Activated B cell treated with CpG ODN at 0.5 μM for 24 hours (primary cell): ENCODE measurements around the gene CARNS1. TPM values are rescaled to one million over a fixed set of nuclear protein-coding genes. Genes with fewer than 3 reads are reported as not detected.

ENCODE experiments used
- ATAC-seq: fragments of 200-7000 bp; cut with Tn5 transposase; one replicate; pipeline ENCODE4 v1.10.0; 2021; ENCODE audit warnings: low read depth, mild to moderate bottlenecking, moderate library complexity
- CTCF ChIA-PET: fragments of 350-600 bp; sonication (Branson Sonifier 250); formaldehyde crosslinking; loops from one replicate; lab custom pipeline; 2021; ENCODE audit warnings: antibody characterized with exemption; lab: Charles Lee
- POLR2A ChIA-PET: fragments of 350-600 bp; sonication (Branson Sonifier 250); formaldehyde crosslinking; loops from one replicate; lab custom pipeline; 2021; ENCODE audit warnings: antibody characterized with exemption; lab: Charles Lee
- DNase-seq: peaks from one replicate; pipeline ENCODE4 v3.0.0; 2022
- H3K27ac Mint-ChIP-seq: one replicate; pipeline ENCODE4 v1.8.0; 2020; ENCODE audit warnings: mixed read lengths
- H3K27me3 Mint-ChIP-seq: one replicate; pipeline ENCODE4 v1.8.0; 2021; ENCODE audit warnings: mixed read lengths
- H3K36me3 Mint-ChIP-seq: one replicate; pipeline ENCODE4 v1.8.0; 2021; ENCODE audit warnings: low read depth, mixed read lengths
- H3K4me1 Mint-ChIP-seq: one replicate; pipeline ENCODE4 v1.8.0; 2021; ENCODE audit warnings: mixed read lengths
- H3K4me3 Mint-ChIP-seq: one replicate; pipeline ENCODE4 v1.8.0; 2020; ENCODE audit warnings: mild to moderate bottlenecking, mixed read lengths
- H3K9me3 Mint-ChIP-seq: one replicate; pipeline ENCODE4 v1.8.0; 2020; ENCODE audit warnings: mixed read lengths
- intact Hi-C: fragments of 100-400 bp; cut with micrococcal nuclease; formaldehyde crosslinking; loops from one replicate; pipeline ENCODE4 v1.15.1; 2024
- total RNA-seq: library from RNA; stranded (reverse); gene quantifications from 2 replicates; pipeline ENCODE4 v1.2.3, GENCODE V29; 2022
- TF ChIP-seq, protein P1 (sequence below): fragments of 200-600 bp; IDR thresholded peaks from one replicate; pipeline ENCODE4 v1.8.0; 2022; ENCODE audit warnings: antibody characterized with exemption, mild to moderate bottlenecking

The CARNS1 gene
- total RNA-seq, 1 donor from 2014 or later: 6.3 TPM

DNA sequence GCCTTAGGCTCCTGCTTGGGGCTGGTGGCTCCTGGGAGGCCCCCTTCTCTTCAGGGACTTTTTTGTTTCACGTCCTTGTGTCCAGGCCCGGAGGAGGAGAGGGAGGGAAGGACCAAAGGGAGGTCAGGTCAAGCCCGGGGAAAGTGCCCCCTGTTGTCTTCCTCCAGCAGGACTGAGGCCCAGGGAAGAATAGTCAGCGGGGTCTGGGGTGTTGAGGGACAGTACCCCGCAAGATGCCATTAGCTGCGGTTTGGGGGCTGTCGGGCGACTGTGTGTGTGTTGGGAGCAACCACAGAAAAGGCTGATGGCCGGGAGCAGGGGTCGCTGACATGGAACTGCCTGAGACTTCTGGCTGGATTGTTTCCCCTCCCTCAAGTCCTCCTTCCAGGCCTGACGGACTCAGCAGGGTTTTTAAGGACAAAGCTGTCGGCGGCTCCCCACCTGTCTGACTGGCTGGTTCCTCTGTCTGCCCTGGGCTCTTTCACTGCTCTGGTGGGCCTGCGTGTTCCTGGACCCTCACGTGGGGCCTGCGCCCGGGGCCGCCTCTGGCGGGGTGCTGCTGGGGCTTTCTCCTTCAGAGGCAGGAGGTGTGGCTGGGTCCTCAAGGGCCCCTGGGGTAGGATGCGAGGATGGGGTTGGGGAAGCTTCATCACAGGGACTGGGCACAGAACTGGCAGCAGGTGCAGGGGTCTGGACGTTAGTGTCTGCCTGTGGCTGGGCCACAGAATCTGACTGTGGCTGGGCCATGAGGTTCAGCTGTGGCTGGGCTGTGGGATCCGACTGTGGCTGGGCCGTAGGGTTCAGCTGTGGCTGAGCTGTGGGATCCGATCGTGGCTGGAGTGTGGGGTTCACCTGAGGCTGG, 35.5 kb downstream of the CARNS1 start:
- peaks cover 57% of the 10 kb centered on the region for H3K4me1 Mint-ChIP-seq
- intact Hi-C loops: no loop called here
- ATAC-seq: no peak
- H3K4me3 Mint-ChIP-seq: no peak overlapping the region
- ChIA-PET CTCF (no interaction called here), POLR2A (interaction anchor here (0.5 to 33.4 kb wide), 6 partner anchors 8 to 1363 kb away, joined by 3 to 1417 read pairs (median 8); partner anchors contain the start of genes CABP4, CORO1B, GPR152 and PTPRCAP)
- no peaks in the 10 kb centered on the region for H3K9me3 Mint-ChIP-seq
- no peaks in the 10 kb centered on the region for H3K36me3 Mint-ChIP-seq
- no peak for DNase-seq
- peak overlapping the region; percentile 18 for H3K27ac Mint-ChIP-seq
- H3K27me3 Mint-ChIP-seq: no peaks in the 10 kb centered on the region
- TF ChIP-seq, protein P1, sequence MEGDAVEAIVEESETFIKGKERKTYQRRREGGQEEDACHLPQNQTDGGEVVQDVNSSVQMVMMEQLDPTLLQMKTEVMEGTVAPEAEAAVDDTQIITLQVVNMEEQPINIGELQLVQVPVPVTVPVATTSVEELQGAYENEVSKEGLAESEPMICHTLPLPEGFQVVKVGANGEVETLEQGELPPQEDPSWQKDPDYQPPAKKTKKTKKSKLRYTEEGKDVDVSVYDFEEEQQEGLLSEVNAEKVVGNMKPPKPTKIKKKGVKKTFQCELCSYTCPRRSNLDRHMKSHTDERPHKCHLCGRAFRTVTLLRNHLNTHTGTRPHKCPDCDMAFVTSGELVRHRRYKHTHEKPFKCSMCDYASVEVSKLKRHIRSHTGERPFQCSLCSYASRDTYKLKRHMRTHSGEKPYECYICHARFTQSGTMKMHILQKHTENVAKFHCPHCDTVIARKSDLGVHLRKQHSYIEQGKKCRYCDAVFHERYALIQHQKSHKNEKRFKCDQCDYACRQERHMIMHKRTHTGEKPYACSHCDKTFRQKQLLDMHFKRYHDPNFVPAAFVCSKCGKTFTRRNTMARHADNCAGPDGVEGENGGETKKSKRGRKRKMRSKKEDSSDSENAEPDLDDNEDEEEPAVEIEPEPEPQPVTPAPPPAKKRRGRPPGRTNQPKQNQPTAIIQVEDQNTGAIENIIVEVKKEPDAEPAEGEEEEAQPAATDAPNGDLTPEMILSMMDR: no peak

DNA sequence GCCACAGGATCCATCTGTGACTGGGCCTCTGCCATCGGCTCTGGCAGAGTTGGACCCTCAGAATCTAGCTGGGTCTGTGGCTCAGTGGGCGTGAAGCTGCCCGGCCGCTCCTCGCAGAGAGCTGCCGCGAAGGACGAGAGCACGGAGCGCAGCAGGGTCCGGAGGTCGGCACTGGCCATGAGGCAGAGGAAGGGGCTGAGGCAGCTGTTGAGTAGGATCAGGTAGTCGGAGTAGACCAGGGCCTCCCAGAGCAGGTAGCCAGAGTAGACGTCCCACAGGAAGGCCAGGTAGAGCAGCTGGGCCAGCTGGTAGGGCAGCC, 36.1 kb downstream of the CARNS1 start:
- TF ChIP-seq, protein P1: no peak
- H3K27me3 Mint-ChIP-seq: no peaks in the 10 kb centered on the region
- H3K27ac Mint-ChIP-seq: peak overlapping the region; percentile 18
- peaks cover 51% of the 10 kb centered on the region for H3K4me1 Mint-ChIP-seq
- no peak overlapping the region for H3K4me3 Mint-ChIP-seq
- ChIA-PET POLR2A (interaction anchor here (1.1 to 33.4 kb wide), 3 partner anchors 8 to 69 kb away, joined by 7 to 1417 read pairs (median 1417); partner anchors contain the start of genes CABP4, CORO1B, GPR152 and PTPRCAP), CTCF (no interaction called here)
- no peaks in the 10 kb centered on the region for H3K36me3 Mint-ChIP-seq
- no peaks in the 10 kb centered on the region for H3K9me3 Mint-ChIP-seq
- intact Hi-C loops: no loop called here
- no peak for DNase-seq
- ATAC-seq: no peak

DNA sequence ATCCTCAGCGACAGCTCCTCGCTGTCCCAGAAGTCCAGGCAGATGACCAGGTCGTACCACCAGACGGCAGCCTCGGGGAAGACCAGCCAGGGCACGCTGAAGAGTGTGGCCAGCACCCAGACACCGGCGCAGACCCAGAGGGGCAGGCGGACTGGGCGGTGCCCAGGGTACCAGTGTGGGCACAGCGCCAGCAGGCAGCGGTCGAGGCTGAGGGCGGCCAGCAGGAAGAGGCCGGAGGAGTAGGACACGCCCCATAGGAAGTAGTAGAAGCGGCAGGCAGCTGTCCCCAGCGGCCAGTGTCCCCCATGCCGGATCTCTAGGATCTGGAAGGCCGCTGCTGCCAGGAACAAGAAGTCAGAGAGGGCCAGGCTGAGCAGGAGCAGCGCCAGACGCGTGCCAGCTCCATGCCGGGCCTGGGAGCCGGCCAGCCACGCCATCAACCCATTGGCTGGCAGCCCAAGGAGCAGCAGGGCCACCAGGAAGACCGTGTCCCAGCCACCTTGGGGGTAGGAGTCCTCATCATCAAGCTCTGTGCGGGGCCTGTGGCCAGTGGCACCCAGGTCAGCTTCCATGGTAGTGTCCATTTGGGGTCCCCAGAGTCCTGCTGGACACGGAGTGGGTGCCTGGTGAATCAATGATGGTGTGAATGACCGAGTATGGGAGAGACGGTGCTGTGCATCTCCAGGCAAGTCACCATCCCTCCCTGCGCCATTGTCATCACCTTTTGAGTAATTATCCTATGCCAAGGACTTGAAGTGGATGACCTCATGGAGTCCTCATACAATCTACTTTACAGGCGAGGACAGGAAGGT, 36.9 kb downstream of the CARNS1 start, which contains the start of gene GPR152:
GPR152 (minus strand) TSS at position 589 of the 812 bp plus-strand sequence; CDS start at position 584, 5 bp downstream.
- no peaks in the 10 kb centered on the region for H3K36me3 Mint-ChIP-seq
- H3K4me3 Mint-ChIP-seq: no peak within 1 kb of the TSS
- H3K27me3 Mint-ChIP-seq: no peaks in the 10 kb centered on the region
- TF ChIP-seq, protein P1: no peak
- intact Hi-C loops: no loop called here
- H3K27ac Mint-ChIP-seq: peak within 1 kb of the TSS; percentile 18
- POLR2A ChIA-PET: interaction anchor here (1.1 to 33.4 kb wide), 4 partner anchors 7 to 70 kb away, joined by 3 to 1417 read pairs (median 712); partner anchors contain the start of genes CABP4, CORO1B, GPR152 and PTPRCAP
- H3K4me1 Mint-ChIP-seq: peaks cover 48% of the 10 kb centered on the region
- CTCF ChIA-PET: no interaction called here
- no peak for DNase-seq
- ATAC-seq: no peak
- no peaks in the 10 kb centered on the region for H3K9me3 Mint-ChIP-seq

DNA sequence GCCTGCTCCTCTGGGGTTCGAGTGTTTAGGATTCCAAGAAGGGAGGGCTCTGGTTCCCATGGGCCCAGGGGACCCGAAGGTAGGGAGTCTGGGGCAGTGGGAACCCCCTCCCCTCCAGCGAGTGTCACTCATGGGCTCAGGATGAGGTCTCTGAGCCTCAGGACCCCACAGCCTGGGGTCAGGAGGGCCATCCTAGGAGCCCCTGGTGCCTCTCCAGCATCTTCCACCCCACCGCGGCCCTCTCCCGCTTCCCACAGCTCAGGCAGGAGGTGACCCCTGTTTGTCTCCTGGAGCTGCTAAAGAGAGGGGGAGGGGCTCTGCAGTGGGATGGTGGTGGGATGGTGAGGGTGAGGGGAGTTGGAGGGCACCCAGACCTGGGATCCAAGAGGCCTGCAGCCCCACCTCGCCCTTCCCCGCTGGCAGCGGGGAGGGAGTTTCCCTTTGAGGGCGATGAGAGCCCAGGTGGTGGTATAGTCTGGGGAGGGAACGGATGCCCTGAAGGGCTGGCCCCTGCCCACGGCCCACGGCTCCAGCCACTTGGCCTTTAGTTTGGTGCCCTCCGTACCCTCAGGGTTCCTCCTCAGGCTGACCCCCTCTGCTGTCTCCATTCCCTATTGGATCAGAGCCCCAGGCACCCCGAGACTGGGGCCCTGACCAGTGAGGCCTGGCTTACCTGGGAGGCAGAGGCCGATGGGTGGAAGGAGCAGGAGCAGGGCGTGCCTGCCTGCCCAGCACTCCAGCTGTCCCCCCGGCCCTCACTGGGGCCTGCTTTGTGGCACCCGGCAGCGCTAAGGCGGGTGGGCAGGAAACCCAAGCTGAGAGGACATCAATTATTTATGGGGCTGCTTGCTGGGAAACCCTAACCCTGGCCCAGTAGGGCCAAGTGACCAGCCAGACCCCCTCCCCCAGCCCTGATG, 38.6 kb downstream of the CARNS1 start:
- intact Hi-C loops: no loop called here
- no peaks in the 10 kb centered on the region for H3K27me3 Mint-ChIP-seq
- POLR2A ChIA-PET: interaction anchor here (1.0 to 33.4 kb wide), 3 partner anchors 15 to 47 kb away, joined by 3 to 1417 read pairs (median 3); partner anchors contain the start of genes CORO1B, PTPRCAP, RPS6KB2 and TMEM134
- no peaks in the 10 kb centered on the region for H3K9me3 Mint-ChIP-seq
- H3K4me3 Mint-ChIP-seq: no peak overlapping the region
- H3K27ac Mint-ChIP-seq: no peak overlapping the region
- CTCF ChIA-PET: no interaction called here
- H3K4me1 Mint-ChIP-seq: peaks cover 51% of the 10 kb centered on the region
- H3K36me3 Mint-ChIP-seq: no peaks in the 10 kb centered on the region
- TF ChIP-seq, protein P1: no peak
- DNase-seq (no peak), ATAC-seq (peak; percentile 41)
